Fibroblast of lung (primary cell): ENCODE results near the gene MDK.

Source experiments
- CTCF ChIP-seq, 2 donors: IDR thresholded peaks in 1 of 2; conservative IDR thresholded peaks in 1 of 2; 1 replicate in 1 of 2; 2 replicates in 1 of 2; pipeline ENCODE4 v1.5.1; 2011 to 2012; ENCODE audit warnings: low read length in 2 of 2, control low read depth in 1 of 2, inconsistent platforms in 1 of 2, low read depth in 1 of 2, mild to moderate bottlenecking in 1 of 2
- EZH2 ChIP-seq: IDR thresholded peaks from 2 replicates; pipeline ENCODE4 v1.5.1; 2012; ENCODE audit warnings: low read length, control low read depth, mild to moderate bottlenecking; ENCODE audit errors: missing control alignments

DNA sequence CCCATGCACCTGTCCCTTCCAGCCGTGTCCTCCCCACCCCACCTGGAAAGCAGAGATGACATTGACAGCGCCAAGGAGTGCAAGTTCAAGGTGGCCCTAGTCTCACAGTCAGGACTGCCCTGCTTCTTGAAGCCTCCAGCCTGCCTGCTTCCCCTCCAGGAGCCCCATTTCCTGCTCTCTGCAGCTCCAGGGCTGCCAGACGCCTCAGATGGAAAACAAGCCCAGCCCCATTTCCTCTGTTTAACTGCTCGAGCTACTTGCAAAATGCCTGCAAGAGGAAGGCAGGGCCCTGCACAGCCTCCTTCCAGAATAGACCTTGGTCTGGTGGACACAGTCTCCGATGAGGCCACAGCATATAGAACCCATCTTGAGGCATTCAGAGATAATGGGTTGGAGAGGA lies 39.2 kb upstream of the MDK start:
- TF ChIP-seq EZH2 (no peak), CTCF (conservative IDR thresholded peaks at IDR 0.05 in 1 of 2, IDR thresholded peaks at IDR 0.05 in 1 of 2; ENCODE audit: low read depth in 1 of 2, low read length in 2 of 2) (no peak)
